EL (cell line): ENCODE measurements around the gene MSMB.
A peak's percentile ranks its signal among the peaks of the same experiment; 100 is the strongest.
"Not testable (repeated sequence)": the region's sequence is repeated elsewhere in the genome, so short reads cannot be mapped to it uniquely, and the experiment has no call there.

Source experiments
- DNase-seq: peaks from one replicate; pipeline ENCODE4 v3.0.0-alpha.2; 2016

Gene MSMB

DNA sequence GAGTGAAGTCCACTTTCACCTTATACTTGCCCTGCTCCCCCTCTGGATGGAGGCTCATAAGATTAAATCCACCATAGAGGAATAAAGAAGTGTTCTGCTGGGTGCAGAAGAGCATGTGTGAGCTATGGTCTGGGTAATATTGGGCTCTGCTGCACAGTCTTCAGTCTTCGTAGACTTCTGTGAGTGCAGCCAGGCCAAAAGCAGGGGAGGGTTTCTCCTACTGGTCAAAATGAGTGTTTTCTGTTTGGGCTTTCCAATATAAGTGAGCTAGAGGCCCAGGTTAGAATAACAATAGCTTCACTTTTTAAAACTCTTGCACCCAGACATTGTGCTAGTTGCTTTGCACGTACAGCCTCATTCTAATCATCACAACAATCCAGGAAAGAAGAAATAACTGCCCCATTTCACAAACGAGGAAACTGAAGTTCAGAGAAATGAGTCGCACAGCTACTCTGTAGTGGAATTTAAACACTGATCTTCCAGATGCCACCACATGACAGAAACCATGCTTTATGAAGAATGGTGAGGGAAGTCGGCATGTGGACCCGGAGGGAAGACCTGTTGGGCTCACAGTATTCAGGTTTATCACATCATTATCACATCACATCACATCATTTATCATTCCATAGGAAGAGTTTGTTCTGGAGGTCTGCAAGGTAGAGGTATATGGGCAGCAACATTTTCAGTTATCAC, 23.8 kb upstream of the MSMB start:
- DNase-seq = peak; percentile 15

DNA sequence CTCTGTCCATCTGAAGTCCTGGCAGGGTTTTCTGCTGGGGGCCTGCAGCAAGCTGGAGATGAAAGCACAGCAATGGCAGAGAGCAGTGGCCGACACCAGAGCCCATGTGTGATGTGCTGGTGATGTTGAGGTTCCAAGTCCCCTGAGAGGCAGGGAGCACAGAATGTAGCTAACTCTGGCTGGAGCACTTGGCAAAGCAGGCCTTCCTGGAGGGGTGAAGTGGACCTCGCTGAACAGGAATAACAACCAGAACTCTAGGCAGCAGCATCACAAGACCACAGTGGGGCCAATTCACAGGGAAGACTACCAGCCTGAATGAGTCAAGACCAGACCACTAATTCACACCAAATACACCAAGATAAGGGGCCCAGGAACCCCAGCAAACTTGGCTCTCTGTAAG, 22.8 kb upstream of the MSMB start:
- DNase-seq = no peak

DNA sequence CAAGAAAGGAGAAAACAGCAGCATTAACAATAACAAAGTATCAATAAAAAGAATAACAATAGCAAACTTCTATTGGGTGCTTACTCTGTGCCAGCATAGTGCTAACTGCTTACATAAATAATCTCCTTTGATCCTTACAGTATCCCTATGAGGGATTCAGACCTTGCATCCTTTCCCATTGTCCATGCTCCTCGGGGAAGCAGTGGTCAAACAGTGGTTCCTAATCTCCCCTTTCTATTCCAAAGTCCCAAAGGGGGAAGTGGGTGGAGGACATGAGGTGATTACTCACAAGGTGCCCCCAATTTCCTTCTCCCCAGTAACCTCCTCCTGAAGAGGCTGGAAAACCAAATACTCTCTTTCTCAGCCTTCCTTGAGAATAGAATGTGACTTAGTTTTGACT, 22.0 kb upstream of the MSMB start:
- DNase-seq = no peak

DNA sequence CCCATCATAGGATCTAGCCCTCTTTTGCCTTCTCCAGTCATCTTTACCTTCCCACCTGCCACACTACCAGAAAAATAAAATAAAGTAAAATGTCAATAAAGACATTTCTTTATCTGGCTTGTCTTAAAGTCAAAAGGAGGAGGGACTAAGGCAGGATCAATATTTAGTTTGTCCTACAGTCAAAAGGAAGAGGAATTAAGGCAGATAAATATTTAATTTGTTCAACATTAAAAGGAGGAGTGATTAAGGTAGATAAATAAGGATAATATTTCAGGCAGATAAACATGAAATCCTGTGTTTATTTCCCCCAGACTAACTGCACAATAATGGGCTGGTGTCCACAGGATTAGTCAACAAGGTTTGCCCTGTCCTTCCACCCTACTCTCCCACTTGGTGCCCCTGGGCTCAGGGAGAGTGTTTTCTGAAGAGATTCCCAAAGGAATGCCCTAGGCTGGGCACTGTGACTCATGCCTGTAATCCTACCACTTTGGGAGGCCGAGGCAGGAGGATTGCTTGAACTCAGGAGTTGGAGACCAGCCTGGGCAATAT, 18.3 kb upstream of the MSMB start:
- DNase-seq = no peak

DNA sequence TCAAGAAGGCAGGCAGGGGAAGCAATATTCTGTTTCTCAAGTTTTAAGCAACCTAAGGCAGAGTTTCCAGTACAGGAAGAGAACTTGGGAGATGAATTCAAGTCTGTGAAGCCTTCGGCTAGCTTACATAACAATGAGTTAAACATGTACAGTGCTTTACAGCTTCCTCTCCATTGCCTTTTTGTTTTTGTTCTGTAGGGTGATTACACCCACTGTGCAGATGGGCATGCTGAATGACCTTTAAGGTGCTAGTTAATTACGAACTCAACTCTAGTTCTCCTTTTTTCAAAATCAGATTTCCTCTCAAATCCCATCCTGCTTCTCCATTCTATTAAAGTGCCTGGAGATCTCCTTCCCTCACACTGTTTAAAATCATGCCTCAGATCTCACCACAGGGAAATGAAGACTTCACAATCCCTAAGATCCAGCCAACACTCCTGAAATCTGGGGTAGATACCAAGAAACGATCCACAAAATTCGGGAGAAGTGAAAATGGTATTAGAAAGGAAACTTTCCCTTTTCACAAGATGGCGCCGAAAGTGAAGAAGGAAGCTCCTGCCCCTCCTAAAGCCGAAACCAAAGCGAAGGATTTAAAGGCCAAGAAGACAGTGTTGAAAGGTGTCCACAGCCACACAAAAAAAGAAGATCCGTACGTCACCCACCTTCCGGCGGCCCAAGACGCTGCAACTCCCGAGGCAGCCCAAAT, 16.8 kb upstream of the MSMB start:
- no peak for DNase-seq

DNA sequence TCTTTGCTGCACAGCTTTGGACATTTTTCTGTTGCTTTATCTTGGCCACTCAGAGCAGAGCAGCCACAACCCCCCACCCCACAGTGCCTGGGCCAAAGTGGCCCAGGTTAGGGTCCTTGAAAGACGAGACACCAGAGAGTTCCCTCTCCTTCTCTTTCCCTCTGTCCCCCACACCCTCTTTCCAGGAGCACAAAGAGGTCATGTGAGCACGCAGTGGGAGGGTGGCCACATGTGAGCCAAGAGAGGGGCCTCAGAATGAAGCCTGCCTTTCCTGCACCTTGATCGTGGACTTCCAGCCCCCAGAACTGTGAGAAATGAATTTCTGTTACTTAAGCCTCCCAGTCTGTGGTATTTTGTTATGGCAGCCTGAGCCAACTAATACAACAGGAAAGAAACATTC, 14.6 kb upstream of the MSMB start:
- no peak for DNase-seq

DNA sequence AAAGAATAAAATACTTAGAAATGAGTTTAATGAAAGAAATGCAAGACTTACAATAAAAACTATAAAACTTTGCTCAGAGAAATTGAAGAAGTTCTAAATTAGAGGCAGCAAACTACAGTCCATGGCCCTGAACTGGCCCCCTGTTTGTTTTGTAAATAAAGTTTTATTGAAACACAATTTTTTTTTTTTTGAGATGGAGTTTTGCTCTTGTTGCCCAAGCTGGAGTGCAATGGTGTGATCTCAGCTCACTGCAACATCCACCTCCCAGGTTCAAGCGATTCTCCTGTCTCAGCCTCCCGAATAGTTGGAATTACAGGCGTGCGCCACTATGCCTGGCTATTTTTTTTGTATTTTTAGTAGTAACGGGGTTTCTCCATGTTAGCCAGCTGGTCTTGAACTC, 11.9 kb upstream of the MSMB start:
- not testable (repeated sequence) for DNase-seq

DNA sequence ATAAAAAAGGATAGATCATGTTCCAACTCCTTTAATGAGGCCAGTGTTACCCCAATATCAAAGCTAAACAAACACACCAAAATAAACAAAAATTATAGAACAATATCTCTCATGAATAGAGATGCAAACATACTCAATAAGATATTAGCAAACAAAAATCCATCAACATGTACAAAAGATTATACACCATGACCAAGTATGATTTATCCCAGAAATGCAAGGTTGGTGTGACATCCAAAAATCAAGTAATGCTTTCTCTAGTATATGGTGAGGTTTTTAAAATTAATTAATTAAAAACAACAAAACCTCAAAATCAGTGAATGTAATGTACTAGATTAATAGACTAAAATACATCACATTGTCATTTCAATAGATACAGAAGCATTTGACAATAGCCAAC, 11.0 kb upstream of the MSMB start:
- no peak for DNase-seq

DNA sequence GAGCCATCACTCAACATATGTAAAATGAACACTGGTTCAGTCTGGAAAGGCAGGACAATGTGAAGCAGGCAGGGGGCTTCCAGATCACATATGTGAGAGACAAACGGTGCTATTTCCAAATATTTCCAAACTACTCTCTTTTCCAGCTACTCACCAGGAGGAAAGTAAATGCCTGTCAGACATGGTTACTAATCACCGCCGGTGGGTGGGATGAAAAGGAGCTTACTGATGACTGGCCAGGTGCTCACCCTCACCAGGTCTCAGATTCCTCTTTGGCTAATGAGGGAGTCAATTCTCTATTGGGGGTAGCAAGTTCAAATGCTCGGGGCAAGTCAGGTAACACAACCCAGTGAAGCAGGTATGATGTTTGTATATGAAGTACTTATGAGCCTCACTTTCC, 9.7 kb upstream of the MSMB start:
- no peak for DNase-seq

DNA sequence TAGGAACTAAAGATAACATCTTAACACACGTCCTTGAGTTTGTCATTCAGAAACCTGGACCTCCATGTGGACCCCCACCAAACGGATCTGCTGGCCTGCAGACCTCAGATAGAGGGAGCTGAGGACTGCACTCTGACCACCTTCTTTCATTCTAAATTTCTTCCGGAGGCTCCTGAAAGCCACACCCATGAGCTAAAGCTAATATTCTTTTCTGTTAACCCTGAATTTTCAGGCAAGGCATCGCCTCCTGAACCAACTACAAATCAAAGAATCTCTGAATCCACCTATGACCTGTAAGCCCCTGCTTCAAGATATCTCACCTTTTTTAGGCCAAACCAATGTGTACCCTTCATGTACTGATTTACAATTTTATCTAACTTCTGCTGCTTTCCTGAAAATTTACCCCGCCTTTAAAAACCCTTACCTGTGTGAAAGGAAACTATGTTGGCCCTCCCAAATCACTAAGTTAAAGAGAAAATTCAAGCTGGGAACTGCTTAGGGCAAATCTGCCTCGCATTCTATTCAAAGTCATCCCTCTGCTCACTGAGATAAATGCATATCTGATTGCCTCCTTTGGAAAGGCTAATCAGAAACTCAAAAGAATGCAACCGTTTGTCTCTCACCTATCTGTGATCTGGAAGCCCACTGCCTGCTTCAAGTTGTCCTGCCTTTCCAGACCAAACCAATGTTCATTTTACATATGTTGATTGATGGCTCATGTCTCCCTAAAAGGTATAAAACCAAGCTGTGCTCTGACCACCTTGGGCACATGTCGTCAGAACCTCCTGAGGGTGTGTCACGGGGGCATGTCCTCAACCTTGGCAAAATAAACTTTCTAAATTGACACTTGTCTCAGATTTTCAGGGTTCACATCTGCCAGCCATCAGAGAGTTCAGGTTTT, 7.7 kb upstream of the MSMB start:
- no peak for DNase-seq

DNA sequence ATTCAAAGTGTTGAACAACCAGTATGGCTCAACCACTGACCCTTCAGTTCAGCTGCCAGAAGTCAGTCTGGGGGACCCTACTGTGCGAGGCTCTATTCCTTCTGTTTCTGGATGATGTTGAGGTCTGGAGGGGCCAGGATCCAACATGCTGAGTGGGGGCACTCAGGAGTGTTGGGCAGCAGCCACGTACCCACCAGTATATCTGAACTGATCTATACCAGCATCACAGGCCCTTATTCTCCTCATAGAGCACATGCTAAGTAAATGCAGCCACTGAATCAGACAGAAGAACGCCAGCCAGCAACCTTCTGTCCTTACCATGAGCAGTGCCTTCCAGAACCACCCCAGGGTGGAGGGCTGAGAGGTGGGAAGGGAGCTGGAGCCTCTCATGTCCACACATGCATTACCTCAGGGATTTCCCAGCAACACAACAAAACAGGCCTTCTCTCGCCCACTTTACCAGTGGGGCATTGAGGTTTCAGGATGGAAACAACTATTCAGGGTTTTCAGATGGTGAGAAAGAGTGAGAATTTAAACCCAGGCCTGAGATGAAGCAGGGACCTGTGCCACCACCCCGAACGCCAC, 6.8 kb upstream of the MSMB start:
- no peak for DNase-seq

DNA sequence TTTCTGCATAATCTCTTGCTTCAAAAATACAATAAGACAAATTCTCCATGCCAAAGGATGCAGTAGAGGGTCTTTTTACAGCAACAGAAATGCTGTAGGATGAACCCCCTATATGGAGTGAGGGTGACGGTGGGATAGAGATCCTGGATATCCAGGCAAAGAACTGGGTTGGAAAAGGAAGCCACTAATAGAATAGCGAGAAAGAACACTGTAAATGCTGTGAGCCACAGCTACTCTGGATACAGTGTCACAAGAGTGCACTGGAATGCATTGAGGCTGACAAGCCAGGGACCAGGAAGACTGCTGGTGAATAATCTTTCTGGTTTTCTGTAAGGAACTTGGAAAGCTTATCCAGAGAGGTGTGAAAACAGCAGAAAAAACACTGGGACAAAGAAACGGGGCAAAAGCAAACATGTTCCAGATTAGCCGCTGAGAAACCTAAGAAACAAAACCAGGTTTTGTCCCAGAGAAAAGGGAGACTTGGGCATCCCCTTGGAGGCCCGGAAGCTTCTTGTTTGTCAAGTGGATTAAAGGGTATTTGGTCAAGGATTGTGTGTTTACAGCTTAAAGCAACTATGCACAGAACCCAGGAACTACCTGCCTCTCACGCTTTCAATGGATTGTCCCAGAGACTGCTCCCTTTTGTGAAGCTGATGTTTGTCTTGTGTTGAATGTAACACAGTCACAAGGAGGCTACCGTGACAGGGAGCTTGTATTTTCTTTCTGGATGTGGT, 6.2 kb upstream of the MSMB start:
- DNase-seq = no peak

DNA sequence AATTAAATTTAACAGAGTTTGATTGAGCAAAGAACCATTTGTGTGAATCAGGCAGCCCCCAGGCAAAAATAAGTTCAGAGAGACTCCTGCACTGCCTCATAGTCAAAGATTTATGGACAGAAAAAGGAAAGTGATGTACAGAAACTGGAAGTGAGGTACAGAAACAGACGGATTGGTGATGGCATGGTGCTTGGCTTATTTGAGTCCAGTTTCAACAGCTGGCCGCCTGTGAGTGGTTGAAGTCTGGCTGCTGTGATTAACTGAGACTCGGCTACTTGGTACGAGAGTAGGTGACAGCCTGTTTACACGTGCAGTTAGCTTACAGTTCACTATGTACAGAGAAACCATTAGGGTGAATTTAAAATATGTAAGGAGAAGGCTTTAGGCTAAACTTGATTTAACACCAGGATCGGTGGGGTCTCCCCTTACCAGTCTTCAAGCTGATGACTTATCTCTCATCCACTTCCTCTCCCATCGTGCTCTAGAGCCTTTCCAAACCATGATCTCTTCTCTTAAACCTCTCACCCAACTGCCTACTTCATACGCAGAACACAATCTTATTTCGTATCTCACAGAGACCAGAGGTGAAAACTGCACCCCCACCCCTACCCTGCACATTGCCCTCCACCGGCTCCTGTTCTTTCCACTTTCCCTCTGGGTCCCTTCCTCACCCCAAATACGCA, 5.0 kb upstream of the MSMB start:
- peak; percentile 33 for DNase-seq

DNA sequence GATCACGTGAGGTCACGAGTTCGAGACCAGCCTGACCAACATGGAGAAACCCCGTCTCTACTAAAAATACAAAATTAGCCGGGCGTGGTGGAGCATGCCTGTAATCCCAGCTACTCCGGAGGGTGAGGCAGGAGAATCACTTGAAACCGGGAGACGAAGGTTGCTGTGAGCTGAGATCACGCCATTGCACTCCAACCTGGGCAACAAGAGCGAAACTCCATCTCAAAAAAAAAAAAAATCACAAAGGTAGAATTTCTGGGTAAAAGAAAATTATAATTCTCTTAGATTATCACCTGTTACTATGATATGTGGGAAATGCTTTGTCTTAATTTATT, 3.4 kb upstream of the MSMB start:
- not testable (repeated sequence) for DNase-seq

DNA sequence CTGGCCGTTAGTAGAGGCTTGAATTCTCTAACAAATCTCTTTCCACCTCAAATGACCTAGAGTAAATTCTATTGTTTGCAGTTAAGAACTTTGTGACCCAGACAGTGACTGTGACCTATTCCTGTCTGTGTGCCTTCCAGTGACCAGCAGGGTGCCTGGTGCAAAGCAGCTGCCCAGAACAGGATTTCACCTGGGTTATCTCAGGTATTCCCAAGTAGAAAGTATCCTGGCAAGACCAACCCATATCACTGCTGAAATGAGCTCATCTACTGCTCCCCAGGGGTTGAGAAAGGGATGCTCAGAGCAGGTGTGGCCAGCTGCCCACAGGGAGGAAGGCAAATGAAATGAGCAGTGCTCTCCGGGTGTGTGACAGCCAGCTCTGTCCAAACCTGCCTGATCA, 2.1 kb upstream of the MSMB start:
- no peak for DNase-seq

DNA sequence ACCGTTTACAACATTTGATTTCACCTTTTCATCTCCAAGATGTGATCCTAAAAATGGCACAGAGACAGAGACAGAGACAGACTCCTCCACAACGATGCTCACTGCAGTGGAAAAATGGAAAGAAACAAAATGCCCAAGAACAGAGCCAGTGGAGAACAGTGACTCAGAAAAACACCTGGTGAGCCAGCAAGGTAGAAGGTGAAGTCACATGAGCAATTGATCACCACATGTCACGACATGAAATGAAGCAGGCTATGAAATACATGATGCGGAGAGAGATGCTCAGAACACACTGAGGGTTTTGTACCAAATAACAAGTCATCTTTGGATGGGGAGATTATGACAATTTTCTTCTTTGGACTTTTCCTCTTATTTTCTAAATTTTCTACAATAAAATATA, 3.5 kb downstream of the MSMB start:
- no peak for DNase-seq

DNA sequence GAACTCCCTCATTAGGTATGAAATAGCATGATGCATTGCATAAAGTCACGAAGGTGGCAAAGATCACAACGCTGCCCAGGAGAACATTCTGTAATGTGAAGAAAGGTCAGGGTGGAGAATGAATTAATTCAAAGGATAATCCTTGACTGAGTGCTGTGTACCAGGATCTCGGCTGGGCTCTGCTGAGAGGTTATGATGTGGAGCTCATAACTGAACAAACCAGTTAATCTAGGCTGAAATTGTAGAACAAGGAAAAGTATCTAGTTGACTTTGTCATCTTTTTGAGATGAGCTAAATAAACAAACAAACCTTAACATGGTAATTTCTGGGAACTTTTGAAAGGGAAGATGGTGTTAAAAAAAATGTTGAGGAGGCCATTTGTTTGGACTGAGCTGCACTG, 6.1 kb downstream of the MSMB start:
- no peak for DNase-seq

DNA sequence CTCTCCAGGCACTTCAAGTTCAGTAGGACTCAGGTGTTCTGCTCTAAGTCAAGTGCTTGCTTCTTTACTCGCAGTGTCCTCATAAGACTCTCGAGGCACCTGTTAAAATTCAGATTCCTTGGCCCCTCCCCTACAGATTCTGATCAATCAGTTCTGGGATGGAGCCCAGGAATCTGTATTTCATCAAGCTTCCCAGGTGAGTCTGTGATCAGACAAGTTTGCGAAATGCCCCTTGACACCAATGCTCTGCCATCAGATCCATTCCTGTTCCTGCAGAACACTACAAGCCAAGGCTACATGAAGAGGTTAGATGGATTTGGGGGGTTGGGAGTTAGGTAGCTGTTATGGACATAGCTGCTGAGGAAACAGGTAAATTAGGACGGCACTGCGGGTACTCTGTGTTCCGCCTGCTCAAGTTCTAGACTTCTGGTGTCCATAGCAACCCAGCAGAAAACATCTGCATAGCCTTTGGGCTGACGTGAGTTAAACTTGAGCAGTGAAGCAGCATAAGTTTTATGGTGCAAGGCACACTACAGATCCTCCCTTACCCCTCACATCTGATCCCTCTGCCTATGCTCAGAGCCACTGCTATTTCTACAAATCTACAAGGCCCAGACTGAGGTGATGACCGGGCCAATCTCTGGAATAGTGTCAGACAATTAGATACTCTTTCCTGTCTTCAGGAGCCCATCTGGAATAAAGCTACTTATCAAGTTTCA, 8.8 kb downstream of the MSMB start:
- no peak for DNase-seq

DNA sequence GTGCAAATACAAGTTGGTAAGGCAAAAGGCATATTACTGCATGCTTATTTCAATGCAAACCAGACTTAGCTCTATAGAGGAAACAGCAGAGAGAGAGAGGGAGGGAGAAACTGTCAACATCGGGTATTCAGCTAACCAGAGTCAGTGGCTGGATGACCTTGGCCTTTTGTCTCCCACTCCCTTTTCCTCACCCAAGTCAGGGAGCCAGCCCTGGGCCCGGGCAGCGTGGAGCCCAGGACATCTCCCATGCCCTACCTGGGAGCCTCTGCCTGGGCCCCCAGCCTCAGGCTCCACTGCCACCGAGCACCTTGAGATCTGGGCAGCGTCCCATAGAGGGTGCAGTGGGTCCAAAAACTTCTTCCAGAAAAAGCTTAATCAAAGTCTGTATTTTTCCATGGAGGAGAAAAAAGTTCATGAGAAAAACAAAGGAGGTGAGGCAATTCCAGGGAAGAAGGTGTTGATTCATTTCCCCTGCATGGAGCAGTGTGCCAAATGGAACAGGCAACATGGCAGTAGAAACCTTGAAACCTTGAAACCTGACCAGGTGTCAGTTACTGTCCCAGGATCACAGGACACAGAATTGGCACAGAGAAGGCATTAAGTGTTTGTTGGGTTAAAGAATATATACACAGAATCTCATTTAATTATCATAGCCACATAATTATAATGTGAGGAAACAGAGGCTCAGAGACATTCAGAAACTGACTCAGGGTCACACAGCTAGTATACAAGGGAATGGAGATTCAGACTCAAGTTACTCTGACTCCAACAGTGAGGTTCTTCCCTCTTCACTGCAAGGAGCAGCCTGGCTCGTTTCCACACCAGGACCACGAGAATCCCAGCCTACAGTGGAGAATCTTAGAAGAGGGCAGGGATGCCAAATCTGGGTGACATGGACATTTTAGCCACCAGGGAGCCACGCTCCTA, 9.9 kb downstream of the MSMB start:
- no peak for DNase-seq

DNA sequence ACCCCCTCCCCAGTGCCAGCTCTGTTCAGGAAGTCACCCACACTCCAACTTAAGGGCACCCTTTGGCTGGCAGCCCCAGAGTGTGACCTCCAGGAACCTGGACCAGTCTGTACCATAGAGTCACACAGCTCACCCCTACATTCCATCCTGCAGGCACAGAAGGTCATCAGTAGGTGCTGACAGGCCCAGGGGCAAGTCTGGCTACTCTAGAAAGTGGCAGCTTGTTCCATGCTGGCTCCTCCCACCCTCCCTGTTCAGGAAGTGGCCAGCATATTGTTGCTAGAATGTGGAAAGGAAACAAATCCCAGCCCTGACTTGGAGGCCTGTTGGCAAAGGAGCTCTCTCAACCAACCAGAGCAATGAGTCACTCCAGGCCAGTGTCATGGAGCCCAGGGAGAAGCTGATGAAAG, 12.5 kb downstream of the MSMB start:
- peak; percentile 89 for DNase-seq
